ENCODE data around the gene PTPRK. TPM values are rescaled to one million over a fixed set of nuclear protein-coding genes. Genes with fewer than 3 reads are reported as not detected.

The PTPRK gene
- total and polyA plus RNA-seq, 2 experiments from 2014 or later = 26.9 to 56.4 TPM

- no peak overlapping the region for H3K27ac ChIP-seq (ENCODE audit: low read depth)
- H3K9me3 Mint-ChIP-seq = no peaks in the 10 kb centered on the region
These were observed 450.0 kb downstream of the PTPRK start for GRCh38 chr6:128070406-128070805.

More at GRCh38 chr6:128070406-128070805, 450.0 kb downstream of the PTPRK start:
- H3K36me3 ChIP-seq (ENCODE audit: insufficient read depth) = no peaks in the 10 kb centered on the region
- DNase-seq (ENCODE audit: low spot score) = no peak
- H3K27me3 ChIP-seq (ENCODE audit: insufficient read depth) = no peaks in the 10 kb centered on the region
- no peak overlapping the region for H3K27ac Mint-ChIP-seq
- no peak overlapping the region for H3K4me3 ChIP-seq
- peaks cover 18% of the 10 kb centered on the region for H3K4me1 ChIP-seq (ENCODE audit: insufficient read depth)
- ATAC-seq = no peak
- no peaks in the 10 kb centered on the region for H4K20me1 ChIP-seq (replicated peaks; ENCODE audit: insufficient read depth)
- no peak overlapping the region for H3K4me2 ChIP-seq
- TF ChIP-seq NANOG (IDR thresholded peaks at IDR 0.05; ENCODE audit: borderline replicate concordance) (no peak), EZH2 (IDR thresholded peaks at IDR 0.05; ENCODE audit: low read depth, unreplicated experiment) (no peak), EZH2phosphoT487 (IDR thresholded peaks at IDR 0.05; ENCODE audit: unreplicated experiment) (no peak), STAT1 (IDR thresholded peaks at IDR 0.05; ENCODE audit: unreplicated experiment) (no peak), JUNB (IDR thresholded peaks at IDR 0.05; ENCODE audit: unreplicated experiment) (no peak), POLR2AphosphoS5 (IDR thresholded peaks at IDR 0.05; ENCODE audit: low read depth) (no peak), ZNF114 (CRISPR knock-in tag; IDR thresholded peaks at IDR 0.05) (no peak), ZNF462 (CRISPR knock-in tag; IDR thresholded peaks at IDR 0.05) (no peak), ZNF331 (CRISPR knock-in tag; IDR thresholded peaks at IDR 0.05; ENCODE audit: low read depth) (no peak), CREB1 (CRISPR knock-in tag; IDR thresholded peaks at IDR 0.05; ENCODE audit: low read depth) (no peak), CTCF (conservative IDR thresholded peaks at IDR 0.05; ENCODE audit: low read depth in 2 of 2) (no peak)
- TF ChIP-seq, protein P1, sequence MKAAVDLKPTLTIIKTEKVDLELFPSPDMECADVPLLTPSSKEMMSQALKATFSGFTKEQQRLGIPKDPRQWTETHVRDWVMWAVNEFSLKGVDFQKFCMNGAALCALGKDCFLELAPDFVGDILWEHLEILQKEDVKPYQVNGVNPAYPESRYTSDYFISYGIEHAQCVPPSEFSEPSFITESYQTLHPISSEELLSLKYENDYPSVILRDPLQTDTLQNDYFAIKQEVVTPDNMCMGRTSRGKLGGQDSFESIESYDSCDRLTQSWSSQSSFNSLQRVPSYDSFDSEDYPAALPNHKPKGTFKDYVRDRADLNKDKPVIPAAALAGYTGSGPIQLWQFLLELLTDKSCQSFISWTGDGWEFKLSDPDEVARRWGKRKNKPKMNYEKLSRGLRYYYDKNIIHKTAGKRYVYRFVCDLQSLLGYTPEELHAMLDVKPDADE (IDR thresholded peaks at IDR 0.05) = no peak
- TF ChIP-seq, protein P2, sequence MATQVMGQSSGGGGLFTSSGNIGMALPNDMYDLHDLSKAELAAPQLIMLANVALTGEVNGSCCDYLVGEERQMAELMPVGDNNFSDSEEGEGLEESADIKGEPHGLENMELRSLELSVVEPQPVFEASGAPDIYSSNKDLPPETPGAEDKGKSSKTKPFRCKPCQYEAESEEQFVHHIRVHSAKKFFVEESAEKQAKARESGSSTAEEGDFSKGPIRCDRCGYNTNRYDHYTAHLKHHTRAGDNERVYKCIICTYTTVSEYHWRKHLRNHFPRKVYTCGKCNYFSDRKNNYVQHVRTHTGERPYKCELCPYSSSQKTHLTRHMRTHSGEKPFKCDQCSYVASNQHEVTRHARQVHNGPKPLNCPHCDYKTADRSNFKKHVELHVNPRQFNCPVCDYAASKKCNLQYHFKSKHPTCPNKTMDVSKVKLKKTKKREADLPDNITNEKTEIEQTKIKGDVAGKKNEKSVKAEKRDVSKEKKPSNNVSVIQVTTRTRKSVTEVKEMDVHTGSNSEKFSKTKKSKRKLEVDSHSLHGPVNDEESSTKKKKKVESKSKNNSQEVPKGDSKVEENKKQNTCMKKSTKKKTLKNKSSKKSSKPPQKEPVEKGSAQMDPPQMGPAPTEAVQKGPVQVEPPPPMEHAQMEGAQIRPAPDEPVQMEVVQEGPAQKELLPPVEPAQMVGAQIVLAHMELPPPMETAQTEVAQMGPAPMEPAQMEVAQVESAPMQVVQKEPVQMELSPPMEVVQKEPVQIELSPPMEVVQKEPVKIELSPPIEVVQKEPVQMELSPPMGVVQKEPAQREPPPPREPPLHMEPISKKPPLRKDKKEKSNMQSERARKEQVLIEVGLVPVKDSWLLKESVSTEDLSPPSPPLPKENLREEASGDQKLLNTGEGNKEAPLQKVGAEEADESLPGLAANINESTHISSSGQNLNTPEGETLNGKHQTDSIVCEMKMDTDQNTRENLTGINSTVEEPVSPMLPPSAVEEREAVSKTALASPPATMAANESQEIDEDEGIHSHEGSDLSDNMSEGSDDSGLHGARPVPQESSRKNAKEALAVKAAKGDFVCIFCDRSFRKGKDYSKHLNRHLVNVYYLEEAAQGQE (IDR thresholded peaks at IDR 0.05; ENCODE audit: unreplicated experiment) = no peak
- H3K4me3 Mint-ChIP-seq = no peak overlapping the region
- no peak overlapping the region for H2AFZ ChIP-seq
- no peaks in the 10 kb centered on the region for H3K36me3 Mint-ChIP-seq (ENCODE audit: low read depth)
- no peaks in the 10 kb centered on the region for H3F3A ChIP-seq (replicated peaks; ENCODE audit: low read depth)
- H3K27me3 Mint-ChIP-seq (ENCODE audit: insufficient read depth, low read depth, poor library complexity) = no peaks in the 10 kb centered on the region
- no peaks in the 10 kb centered on the region for H3K79me2 ChIP-seq (replicated peaks; ENCODE audit: insufficient read depth)
- H3K9me2 ChIP-seq (ENCODE audit: insufficient read depth) = no peaks in the 10 kb centered on the region
- peaks cover 30% of the 10 kb centered on the region for H3K4me1 Mint-ChIP-seq
